Measurements from ENCODE around the gene USP7.

Gene USP7

DNA sequence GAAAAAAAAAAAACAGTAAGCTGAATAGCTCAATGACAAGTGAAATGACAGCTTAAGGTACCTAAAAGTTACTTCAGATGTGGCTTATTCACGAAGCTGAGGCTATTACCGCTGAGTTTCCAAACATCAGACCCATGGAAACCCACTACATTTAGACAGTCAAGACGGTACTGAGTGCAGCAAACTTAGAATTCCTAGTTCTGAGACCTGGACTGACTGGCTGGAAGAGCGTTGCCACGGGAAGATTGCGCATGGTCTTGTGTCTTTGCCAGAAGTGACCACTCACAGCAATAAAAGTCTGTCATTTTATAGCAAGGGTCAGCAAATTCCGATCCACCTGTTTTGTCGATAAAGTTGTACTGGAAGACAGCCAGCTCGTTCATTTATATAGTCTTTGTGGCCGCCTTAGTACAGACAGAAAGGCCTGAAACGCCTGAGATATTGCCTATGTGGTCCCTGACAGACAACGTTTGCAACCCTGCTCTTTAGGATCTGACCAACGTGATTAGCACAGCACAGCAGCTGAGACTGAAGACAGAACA is 62.3 kb downstream of the USP7 start:
- no peak overlapping the region for H3K14ac ChIP-seq (ENCODE audit: low read length)
- H2BK12ac ChIP-seq (ENCODE audit: low read length), result no peak overlapping the region
- H4K91ac ChIP-seq (ENCODE audit: low read depth, low read length, poor library complexity), result no peak overlapping the region
- H3K4me2 ChIP-seq (ENCODE audit: insufficient read depth, low read length, poor library complexity, severe bottlenecking), result no peak overlapping the region
- H3K9me3 ChIP-seq (replicated peaks in 1 of 2; ENCODE audit: control insufficient read depth in 2 of 2, insufficient read depth in 1 of 2, low read depth in 1 of 2, low read length in 2 of 2), result no peaks in the 10 kb centered on the region
- H3K36me3 ChIP-seq (replicated peaks in 1 of 2; ENCODE audit: control insufficient read depth in 2 of 2, insufficient read depth in 2 of 2, low read length in 2 of 2), result peaks cover 55 to 97% of the 10 kb centered on the region in 2 donors
- H3K23ac ChIP-seq (ENCODE audit: low read depth, low read length, poor library complexity), result no peak overlapping the region
- DNase-seq (ENCODE audit: low spot score), result no peak
- no peak overlapping the region for H2BK5ac ChIP-seq (ENCODE audit: low read length)
- peaks cover 3% of the 10 kb centered on the region for H3K79me1 ChIP-seq (ENCODE audit: low read depth, low read length)
- H2AFZ ChIP-seq (ENCODE audit: low read length), result no peak overlapping the region
- no peak overlapping the region for H2AK5ac ChIP-seq (ENCODE audit: low read depth, low read length)
- H3K27ac ChIP-seq (replicated peaks; ENCODE audit: low read length), result no peak overlapping the region
- no peaks in the 10 kb centered on the region for H3K27me3 ChIP-seq (ENCODE audit: control insufficient read depth in 3 of 3, insufficient read depth in 3 of 3, low read depth in 1 of 3, low read length in 3 of 3)
- H3K4me3 ChIP-seq (ENCODE audit: low read length in 2 of 2), result no peak overlapping the region
- H3K4me1 ChIP-seq (ENCODE audit: control insufficient read depth in 2 of 2, insufficient read depth in 1 of 2, low read depth in 1 of 2, low read length in 2 of 2), result no peaks in the 10 kb centered on the region
- no peak overlapping the region for H3K9ac ChIP-seq (ENCODE audit: low read depth, low read length, poor library complexity)
- H2BK120ac ChIP-seq (ENCODE audit: low read depth, low read length), result no peak overlapping the region
- WGBS, 2 donors (ENCODE audit: extremely low coverage in 2 of 2, insufficient read length in 2 of 2, insufficient replicate concordance in 1 of 2), result no CpG with 5 or more reads among the region's 13 CpGs
- no peak overlapping the region for H3K18ac ChIP-seq (ENCODE audit: low read length)
- H4K8ac ChIP-seq (ENCODE audit: low read depth, low read length), result no peak overlapping the region
- no peak overlapping the region for H2BK15ac ChIP-seq (ENCODE audit: low read length)
- no peak overlapping the region for H3K4ac ChIP-seq (ENCODE audit: low read length)

DNA sequence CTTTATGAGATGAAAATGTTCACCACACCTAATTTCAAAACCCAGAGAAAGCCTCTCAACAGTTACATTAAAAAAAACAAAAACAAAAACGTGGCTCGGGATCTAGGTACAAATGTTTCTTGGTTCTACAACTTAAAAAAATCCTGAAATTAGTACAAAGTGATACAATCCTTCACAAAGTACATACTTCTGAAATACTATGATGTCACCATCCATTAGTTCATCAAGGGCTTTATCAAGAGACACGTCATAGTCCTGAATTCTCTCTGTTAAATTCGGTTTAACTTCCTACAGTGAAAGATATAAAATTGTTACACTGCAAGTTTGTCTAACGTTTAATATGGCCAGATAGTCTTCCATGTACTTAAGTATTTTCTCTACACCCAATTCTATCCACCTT is 63.4 kb downstream of the USP7 start:
- no peak overlapping the region for H3K27ac ChIP-seq (replicated peaks; ENCODE audit: low read length)
- H3K18ac ChIP-seq (ENCODE audit: low read length), result no peak overlapping the region
- H3K23ac ChIP-seq (ENCODE audit: low read depth, low read length, poor library complexity), result no peak overlapping the region
- H3K4me3 ChIP-seq (ENCODE audit: low read length in 2 of 2), result no peak overlapping the region
- no peak overlapping the region for H3K9ac ChIP-seq (ENCODE audit: low read depth, low read length, poor library complexity)
- no peaks in the 10 kb centered on the region for H3K4me1 ChIP-seq (ENCODE audit: control insufficient read depth in 2 of 2, insufficient read depth in 1 of 2, low read depth in 1 of 2, low read length in 2 of 2)
- H4K91ac ChIP-seq (ENCODE audit: low read depth, low read length, poor library complexity), result no peak overlapping the region
- no peak overlapping the region for H3K4ac ChIP-seq (ENCODE audit: low read length)
- no peak overlapping the region for H3K4me2 ChIP-seq (ENCODE audit: insufficient read depth, low read length, poor library complexity, severe bottlenecking)
- DNase-seq (ENCODE audit: low spot score), result no peak
- peaks cover 3% of the 10 kb centered on the region for H3K79me1 ChIP-seq (ENCODE audit: low read depth, low read length)
- H3K27me3 ChIP-seq (ENCODE audit: control insufficient read depth in 3 of 3, insufficient read depth in 3 of 3, low read depth in 1 of 3, low read length in 3 of 3), result no peaks in the 10 kb centered on the region
- H2BK15ac ChIP-seq (ENCODE audit: low read length), result no peak overlapping the region
- H4K8ac ChIP-seq (ENCODE audit: low read depth, low read length), result no peak overlapping the region
- no peak overlapping the region for H2BK12ac ChIP-seq (ENCODE audit: low read length)
- H3K9me3 ChIP-seq (replicated peaks in 1 of 2; ENCODE audit: control insufficient read depth in 2 of 2, insufficient read depth in 1 of 2, low read depth in 1 of 2, low read length in 2 of 2), result no peaks in the 10 kb centered on the region
- H2BK120ac ChIP-seq (ENCODE audit: low read depth, low read length), result no peak overlapping the region
- no peak overlapping the region for H2AFZ ChIP-seq (ENCODE audit: low read length)
- peaks cover 52 to 97% of the 10 kb centered on the region in 2 donors for H3K36me3 ChIP-seq (replicated peaks in 1 of 2; ENCODE audit: control insufficient read depth in 2 of 2, insufficient read depth in 2 of 2, low read length in 2 of 2)
- no peak overlapping the region for H3K14ac ChIP-seq (ENCODE audit: low read length)
- no peak overlapping the region for H2BK5ac ChIP-seq (ENCODE audit: low read length)
- no peak overlapping the region for H2AK5ac ChIP-seq (ENCODE audit: low read depth, low read length)
- no CpG with 5 or more reads among the region's 5 CpGs for WGBS, 2 donors (ENCODE audit: extremely low coverage in 2 of 2, insufficient read length in 2 of 2, insufficient replicate concordance in 1 of 2)

- H3K18ac ChIP-seq (ENCODE audit: low read length), result no peak overlapping the region
- H2BK5ac ChIP-seq (ENCODE audit: low read length), result no peak overlapping the region
Observed at GRCh38 chr16:8899709-8900317, 63.9 kb downstream of the USP7 start.

DNA sequence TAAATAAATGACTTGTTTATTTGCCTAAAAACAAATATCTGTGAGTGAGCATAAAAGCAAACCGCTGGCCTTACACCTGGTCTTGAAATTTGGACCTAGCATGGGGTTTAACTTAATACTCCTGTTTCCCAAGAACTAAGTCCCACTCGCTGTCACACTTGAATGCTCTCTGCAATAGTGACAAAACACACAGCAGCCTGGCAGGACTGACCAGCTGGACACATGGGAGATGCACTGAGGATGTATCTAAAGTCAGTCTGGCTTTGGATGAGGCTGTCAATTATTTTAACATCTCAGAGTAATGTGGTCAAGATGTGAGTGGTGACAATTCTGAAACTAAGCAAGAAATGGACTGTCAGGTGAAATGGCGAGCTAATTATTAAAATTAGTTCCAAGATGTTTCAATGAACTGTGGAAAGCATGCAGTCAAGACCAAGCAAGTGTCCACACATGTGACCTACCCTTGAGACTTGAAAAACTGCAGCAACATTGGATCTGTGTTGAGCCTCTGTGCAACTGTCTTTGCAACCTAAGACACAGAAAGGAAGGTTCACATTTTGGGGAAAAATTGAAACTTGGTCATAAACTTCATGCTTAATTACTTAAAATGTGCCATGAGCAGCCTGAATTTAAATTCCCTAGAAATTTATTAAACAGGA is 64.9 kb downstream of the USP7 start:
- Histone ChIP-seq H3K36me3 (replicated peaks in 1 of 2; ENCODE audit: control insufficient read depth in 2 of 2, insufficient read depth in 2 of 2, low read length in 2 of 2) (peaks cover 55 to 99% of the 10 kb centered on the region in 2 donors), H3K79me1 (ENCODE audit: low read depth, low read length) (no peaks in the 10 kb centered on the region), H3K9ac (ENCODE audit: low read depth, low read length, poor library complexity) (no peak overlapping the region), H2BK120ac (ENCODE audit: low read depth, low read length) (no peak overlapping the region), H2BK5ac (ENCODE audit: low read length) (no peak overlapping the region), H4K91ac (ENCODE audit: low read depth, low read length, poor library complexity) (no peak overlapping the region), H2AFZ (ENCODE audit: low read length) (no peak overlapping the region), H3K27ac (replicated peaks; ENCODE audit: low read length) (no peak overlapping the region), H3K4me1 (ENCODE audit: control insufficient read depth in 2 of 2, insufficient read depth in 1 of 2, low read depth in 1 of 2, low read length in 2 of 2) (peaks cover 0 to 2% of the 10 kb centered on the region in 2 donors), H3K4me2 (ENCODE audit: insufficient read depth, low read length, poor library complexity, severe bottlenecking) (no peak overlapping the region), H3K27me3 (ENCODE audit: control insufficient read depth in 3 of 3, insufficient read depth in 3 of 3, low read depth in 1 of 3, low read length in 3 of 3) (no peaks in the 10 kb centered on the region), H2AK5ac (ENCODE audit: low read depth, low read length) (no peak overlapping the region), H2BK15ac (ENCODE audit: low read length) (no peak overlapping the region), H3K4ac (ENCODE audit: low read length) (no peak overlapping the region), H3K4me3 (ENCODE audit: low read length in 2 of 2) (no peak overlapping the region), H4K8ac (ENCODE audit: low read depth, low read length) (no peak overlapping the region), H3K9me3 (replicated peaks in 1 of 2; ENCODE audit: control insufficient read depth in 2 of 2, insufficient read depth in 1 of 2, low read depth in 1 of 2, low read length in 2 of 2) (no peaks in the 10 kb centered on the region), H3K14ac (ENCODE audit: low read length) (no peak overlapping the region), H3K23ac (ENCODE audit: low read depth, low read length, poor library complexity) (no peak overlapping the region), H3K18ac (ENCODE audit: low read length) (no peak overlapping the region), H2BK12ac (ENCODE audit: low read length) (no peak overlapping the region)
- WGBS, 2 donors (ENCODE audit: extremely low coverage in 2 of 2, insufficient read length in 2 of 2, insufficient replicate concordance in 1 of 2), result no CpG with 5 or more reads among the region's 3 CpGs
- no peak for DNase-seq (ENCODE audit: low spot score)

More at GRCh38 chr16:8899709-8900317, 63.9 kb downstream of the USP7 start:
- no peak overlapping the region for H3K4ac ChIP-seq (ENCODE audit: low read length)
- DNase-seq (ENCODE audit: low spot score), result no peak
- no peaks in the 10 kb centered on the region for H3K4me1 ChIP-seq (ENCODE audit: control insufficient read depth in 2 of 2, insufficient read depth in 1 of 2, low read depth in 1 of 2, low read length in 2 of 2)
- H2BK120ac ChIP-seq (ENCODE audit: low read depth, low read length), result no peak overlapping the region
- H2AK5ac ChIP-seq (ENCODE audit: low read depth, low read length), result no peak overlapping the region
- H3K9me3 ChIP-seq (replicated peaks in 1 of 2; ENCODE audit: control insufficient read depth in 2 of 2, insufficient read depth in 1 of 2, low read depth in 1 of 2, low read length in 2 of 2), result no peaks in the 10 kb centered on the region
- no peak overlapping the region for H3K14ac ChIP-seq (ENCODE audit: low read length)
- peaks cover 52 to 97% of the 10 kb centered on the region in 2 donors for H3K36me3 ChIP-seq (replicated peaks in 1 of 2; ENCODE audit: control insufficient read depth in 2 of 2, insufficient read depth in 2 of 2, low read length in 2 of 2)
- no CpG with 5 or more reads among the region's 9 CpGs for WGBS, 2 donors (ENCODE audit: extremely low coverage in 2 of 2, insufficient read length in 2 of 2, insufficient replicate concordance in 1 of 2)
- no peak overlapping the region for H3K4me2 ChIP-seq (ENCODE audit: insufficient read depth, low read length, poor library complexity, severe bottlenecking)
- H3K4me3 ChIP-seq (ENCODE audit: low read length in 2 of 2), result no peak overlapping the region
- H3K27me3 ChIP-seq (ENCODE audit: control insufficient read depth in 3 of 3, insufficient read depth in 3 of 3, low read depth in 1 of 3, low read length in 3 of 3), result no peaks in the 10 kb centered on the region
- no peak overlapping the region for H3K27ac ChIP-seq (replicated peaks; ENCODE audit: low read length)
- no peak overlapping the region for H4K8ac ChIP-seq (ENCODE audit: low read depth, low read length)
- peaks cover 3% of the 10 kb centered on the region for H3K79me1 ChIP-seq (ENCODE audit: low read depth, low read length)
- no peak overlapping the region for H2BK15ac ChIP-seq (ENCODE audit: low read length)
- no peak overlapping the region for H4K91ac ChIP-seq (ENCODE audit: low read depth, low read length, poor library complexity)
- no peak overlapping the region for H2AFZ ChIP-seq (ENCODE audit: low read length)
- H2BK12ac ChIP-seq (ENCODE audit: low read length), result no peak overlapping the region
- no peak overlapping the region for H3K9ac ChIP-seq (ENCODE audit: low read depth, low read length, poor library complexity)
- no peak overlapping the region for H3K23ac ChIP-seq (ENCODE audit: low read depth, low read length, poor library complexity)
